ENCODE data around the gene RGS6. TPM values are rescaled to one million over a fixed set of nuclear protein-coding genes. Genes with fewer than 3 reads are reported as not detected.

The RGS6 gene
- total RNA-seq, 4 donors from 2014 or later: 0.46 to 3.7 (median 1.6) TPM

- Histone ChIP-seq H3K9me3 (no peaks in the 10 kb centered on the region), H3K27me3 (no peaks in the 10 kb centered on the region), H3K27ac (no peak overlapping the region), H3K4me3 (no peak overlapping the region), H3K36me3 (no peaks in the 10 kb centered on the region), H3K4me1 (no peaks in the 10 kb centered on the region)
- intact Hi-C loops (cut with DNase I; ENCODE audit: low total_unique reads) (no loop called here), in situ Hi-C loops (cut with MboI; ENCODE audit: low sequenced_read_pairs in 4 of 4) (no loop called here)
- TF ChIP-seq POLR2A (IDR thresholded peaks at IDR 0.05): no peak
- TF ChIP-seq, protein P1, sequence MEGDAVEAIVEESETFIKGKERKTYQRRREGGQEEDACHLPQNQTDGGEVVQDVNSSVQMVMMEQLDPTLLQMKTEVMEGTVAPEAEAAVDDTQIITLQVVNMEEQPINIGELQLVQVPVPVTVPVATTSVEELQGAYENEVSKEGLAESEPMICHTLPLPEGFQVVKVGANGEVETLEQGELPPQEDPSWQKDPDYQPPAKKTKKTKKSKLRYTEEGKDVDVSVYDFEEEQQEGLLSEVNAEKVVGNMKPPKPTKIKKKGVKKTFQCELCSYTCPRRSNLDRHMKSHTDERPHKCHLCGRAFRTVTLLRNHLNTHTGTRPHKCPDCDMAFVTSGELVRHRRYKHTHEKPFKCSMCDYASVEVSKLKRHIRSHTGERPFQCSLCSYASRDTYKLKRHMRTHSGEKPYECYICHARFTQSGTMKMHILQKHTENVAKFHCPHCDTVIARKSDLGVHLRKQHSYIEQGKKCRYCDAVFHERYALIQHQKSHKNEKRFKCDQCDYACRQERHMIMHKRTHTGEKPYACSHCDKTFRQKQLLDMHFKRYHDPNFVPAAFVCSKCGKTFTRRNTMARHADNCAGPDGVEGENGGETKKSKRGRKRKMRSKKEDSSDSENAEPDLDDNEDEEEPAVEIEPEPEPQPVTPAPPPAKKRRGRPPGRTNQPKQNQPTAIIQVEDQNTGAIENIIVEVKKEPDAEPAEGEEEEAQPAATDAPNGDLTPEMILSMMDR (IDR thresholded peaks at IDR 0.05 in 4 of 5, conservative IDR thresholded peaks at IDR 0.05 in 1 of 5): no peak
- no peak for ATAC-seq
- no peak for DNase-seq
Measured at GRCh38 chr14:72333357-72333756, 401.1 kb downstream of the RGS6 start.

- no peaks in the 10 kb centered on the region for H3K36me3 ChIP-seq
- DNase-seq (no peak), ATAC-seq (no peak)
- no peaks in the 10 kb centered on the region for H3K27me3 ChIP-seq
- TF ChIP-seq, protein P1 (IDR thresholded peaks at IDR 0.05 in 4 of 5, conservative IDR thresholded peaks at IDR 0.05 in 1 of 5): no peak
- no peak for TF ChIP-seq POLR2A (IDR thresholded peaks at IDR 0.05)
- H3K27ac ChIP-seq: no peak overlapping the region
- intact Hi-C loops (cut with DNase I; ENCODE audit: low total_unique reads): no loop called here
- H3K4me3 ChIP-seq: no peak overlapping the region
- H3K9me3 ChIP-seq: no peaks in the 10 kb centered on the region
- H3K4me1 ChIP-seq: no peaks in the 10 kb centered on the region
- in situ Hi-C loops (cut with MboI; ENCODE audit: low sequenced_read_pairs in 4 of 4): no loop called here
Measured at GRCh38 chr14:72336311-72336980, 404.2 kb downstream of the RGS6 start.

DNA sequence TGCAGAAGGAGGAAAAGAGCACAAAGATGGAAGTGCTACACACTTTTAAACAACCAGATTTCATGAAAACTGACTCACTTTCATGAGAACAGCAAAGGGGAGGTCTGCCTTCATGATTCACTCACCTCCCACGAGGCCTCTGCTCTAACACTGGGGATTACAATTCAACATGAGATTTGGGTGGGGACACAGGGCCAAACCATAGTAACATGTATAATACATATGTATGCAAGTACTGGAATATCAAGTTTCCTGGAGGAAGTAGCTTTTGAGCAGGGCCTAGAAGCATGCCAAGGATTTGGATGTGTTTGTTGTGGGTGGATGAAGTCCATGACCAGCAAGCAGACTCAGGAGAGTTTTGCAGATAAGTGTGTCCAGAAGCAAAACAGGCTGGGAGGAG is 409.0 kb downstream of the RGS6 start:
- TF ChIP-seq, protein P1 (IDR thresholded peaks at IDR 0.05 in 4 of 5, conservative IDR thresholded peaks at IDR 0.05 in 1 of 5): no peak
- no peak for TF ChIP-seq POLR2A (IDR thresholded peaks at IDR 0.05)
- in situ Hi-C loops (cut with MboI; ENCODE audit: low sequenced_read_pairs in 4 of 4) (no loop called here), intact Hi-C loops (cut with DNase I; ENCODE audit: low total_unique reads) (no loop called here)
- Histone ChIP-seq H3K4me3 (no peak overlapping the region), H3K27ac (no peak overlapping the region), H3K36me3 (no peaks in the 10 kb centered on the region), H3K27me3 (no peaks in the 10 kb centered on the region), H3K9me3 (no peaks in the 10 kb centered on the region), H3K4me1 (no peaks in the 10 kb centered on the region)
- ATAC-seq (no peak), DNase-seq (no peak)

DNA sequence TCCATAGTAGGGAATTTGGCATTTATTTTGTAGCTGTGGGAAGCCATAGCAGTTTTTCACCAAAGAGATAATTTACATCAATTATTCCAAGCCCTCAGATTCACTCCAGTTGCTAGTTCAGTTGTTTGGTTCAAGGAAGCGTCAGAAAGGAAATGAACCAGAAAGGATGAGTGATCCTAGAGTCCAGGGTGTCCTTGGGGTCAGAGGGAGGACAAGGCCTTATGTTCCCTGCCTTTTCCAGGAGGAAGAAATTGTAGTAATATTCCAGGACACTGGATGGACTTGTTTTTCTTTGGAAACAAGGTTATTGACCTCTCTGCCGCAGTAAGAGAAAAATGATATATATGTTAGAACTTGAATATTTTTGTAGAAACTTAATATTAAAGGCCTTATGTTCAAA is 409.5 kb downstream of the RGS6 start:
- DNase-seq (no peak), ATAC-seq (no peak)
- H3K27me3 ChIP-seq: no peaks in the 10 kb centered on the region
- H3K9me3 ChIP-seq: no peaks in the 10 kb centered on the region
- no peaks in the 10 kb centered on the region for H3K36me3 ChIP-seq
- TF ChIP-seq POLR2A (IDR thresholded peaks at IDR 0.05): no peak
- TF ChIP-seq, protein P1 (IDR thresholded peaks at IDR 0.05 in 4 of 5, conservative IDR thresholded peaks at IDR 0.05 in 1 of 5): no peak
- no peak overlapping the region for H3K27ac ChIP-seq
- no peaks in the 10 kb centered on the region for H3K4me1 ChIP-seq
- no peak overlapping the region for H3K4me3 ChIP-seq
- in situ Hi-C loops (cut with MboI; ENCODE audit: low sequenced_read_pairs in 4 of 4) (no loop called here), intact Hi-C loops (cut with DNase I; ENCODE audit: low total_unique reads) (no loop called here)

GRCh38 chr14:72347118-72347517 is 414.9 kb downstream of the RGS6 start:
- intact Hi-C loops (cut with DNase I; ENCODE audit: low total_unique reads) (no loop called here), in situ Hi-C loops (cut with MboI; ENCODE audit: low sequenced_read_pairs in 4 of 4) (no loop called here)
- Histone ChIP-seq H3K9me3 (no peaks in the 10 kb centered on the region), H3K4me1 (no peaks in the 10 kb centered on the region), H3K4me3 (no peak overlapping the region), H3K27me3 (no peaks in the 10 kb centered on the region), H3K36me3 (no peaks in the 10 kb centered on the region), H3K27ac (no peak overlapping the region)
- no peak for TF ChIP-seq POLR2A (IDR thresholded peaks at IDR 0.05)
- TF ChIP-seq, protein P1 (IDR thresholded peaks at IDR 0.05 in 4 of 5, conservative IDR thresholded peaks at IDR 0.05 in 1 of 5): no peak
- ATAC-seq (no peak), DNase-seq (no peak)

All from gastrocnemius medialis (tissue), 4 donors.